Activated naive CD4-positive, alpha-beta T cell treated with Interleukin-2 at 50 U/mL for 16 hours (primary cell): Measurements from ENCODE around the gene UBASH3B.

Source experiments
- DNase-seq: peaks from one replicate; pipeline ENCODE4 v3.0.0-alpha.2; 2020

The UBASH3B gene

GRCh38 chr11:122758974-122759373, 103.5 kb downstream of the UBASH3B start:
- DNase-seq: no peak

GRCh38 chr11:122763108-122763507, 107.6 kb downstream of the UBASH3B start:
- DNase-seq: no peak

GRCh38 chr11:122764371-122765090, 109.0 kb downstream of the UBASH3B start:
- DNase-seq: no peak

- DNase-seq: no peak
Observed at GRCh38 chr11:122765487-122766131, 110.1 kb downstream of the UBASH3B start.

GRCh38 chr11:122769126-122769780, 113.7 kb downstream of the UBASH3B start:
- no peak for DNase-seq

- DNase-seq: no peak
Observed at GRCh38 chr11:122772945-122773344, 117.4 kb downstream of the UBASH3B start.

GRCh38 chr11:122773781-122774266, 118.3 kb downstream of the UBASH3B start:
- DNase-seq: no peak

GRCh38 chr11:122775675-122776271, 120.3 kb downstream of the UBASH3B start:
- peak; percentile 5 for DNase-seq

- no peak for DNase-seq
Observed at GRCh38 chr11:122776546-122776945, 121.0 kb downstream of the UBASH3B start.

- no peak for DNase-seq
Observed at GRCh38 chr11:122777343-122777742, 121.8 kb downstream of the UBASH3B start.

GRCh38 chr11:122778148-122778547, 122.6 kb downstream of the UBASH3B start:
- no peak for DNase-seq

- no peak for DNase-seq
Observed at GRCh38 chr11:122779047-122779629, 123.6 kb downstream of the UBASH3B start.

- no peak for DNase-seq
Observed at GRCh38 chr11:122780296-122780949, 124.9 kb downstream of the UBASH3B start.

GRCh38 chr11:122781378-122782195, 126.1 kb downstream of the UBASH3B start:
- peak; percentile 79 for DNase-seq

- no peak for DNase-seq
Observed at GRCh38 chr11:122782222-122782621, 126.7 kb downstream of the UBASH3B start.

GRCh38 chr11:122784325-122784955, 128.9 kb downstream of the UBASH3B start:
- no peak for DNase-seq

GRCh38 chr11:122785031-122785541, 129.6 kb downstream of the UBASH3B start:
- no peak for DNase-seq

GRCh38 chr11:122786896-122787295, 131.4 kb downstream of the UBASH3B start:
- no peak for DNase-seq

- DNase-seq: no peak
Observed at GRCh38 chr11:122788781-122789535, 133.4 kb downstream of the UBASH3B start.

GRCh38 chr11:122789907-122790306, 134.4 kb downstream of the UBASH3B start:
- no peak for DNase-seq
